Measurements from ENCODE around the gene EIF4E2. TPM values are rescaled to one million over a fixed set of nuclear protein-coding genes. Genes with fewer than 3 reads are reported as not detected.

The EIF4E2 gene
- total and polyA plus RNA-seq, 2 of the 4 experiments (the other 2 are of a cell fraction) = 52.1 to 105 TPM

- Histone ChIP-seq H4K8ac (ENCODE audit: low read depth in 2 of 2, low read length in 2 of 2) (no peak overlapping the region), H3K4ac (ENCODE audit: low read depth, low read length) (no peak overlapping the region), H4K91ac (ENCODE audit: insufficient read depth, low read depth, low read length) (no peak overlapping the region), H4K5ac (ENCODE audit: low read depth, low read length) (no peak overlapping the region), H3K9ac (ENCODE audit: low read depth, low read length) (no peak overlapping the region), H2BK20ac (ENCODE audit: low read depth, low read length) (no peak overlapping the region), H2AK5ac (ENCODE audit: low read depth, low read length) (no peak overlapping the region), H3K23ac (ENCODE audit: low read depth, low read length) (no peak overlapping the region), H3K79me1 (ENCODE audit: low read depth in 1 of 2, low read length in 2 of 2) (no peaks in the 10 kb centered on the region), H2BK15ac (ENCODE audit: low read depth, low read length) (no peak overlapping the region), H3K27ac (ENCODE audit: insufficient read depth, low read length) (no peak overlapping the region), H3K4me1 (ENCODE audit: control insufficient read depth, insufficient read depth, low read length) (no peaks in the 10 kb centered on the region), H2AK9ac (replicated peaks; ENCODE audit: low read depth, low read length, poor library complexity) (no peak overlapping the region), H2BK120ac (ENCODE audit: low read depth, low read length) (no peak overlapping the region), H3K4me3 (ENCODE audit: insufficient read depth, low read depth, low read length) (no peak overlapping the region), H3K27me3 (ENCODE audit: control insufficient read depth, insufficient read depth, low read length) (peaks cover 56% of the 10 kb centered on the region), H3K14ac (replicated peaks; ENCODE audit: low read depth, low read length) (no peak overlapping the region), H3K56ac (ENCODE audit: extremely low read depth, insufficient read depth, low read length) (no peak overlapping the region), H3K9me1 (ENCODE audit: insufficient read depth, low read length) (no peaks in the 10 kb centered on the region), H3K9me3 (ENCODE audit: control insufficient read depth, insufficient read depth, low read length) (no peaks in the 10 kb centered on the region), H2AFZ (replicated peaks; ENCODE audit: low read length, poor library complexity) (no peak overlapping the region), H3K36me3 (ENCODE audit: control insufficient read depth, insufficient read depth, low read length) (no peaks in the 10 kb centered on the region), H3K18ac (ENCODE audit: low read depth, low read length) (no peak overlapping the region), H3K4me2 (ENCODE audit: low read depth, low read length) (no peak overlapping the region), H2BK5ac (ENCODE audit: low read depth, low read length, poor library complexity, severe bottlenecking) (no peak overlapping the region), H4K20me1 (ENCODE audit: insufficient read depth, low read length) (no peaks in the 10 kb centered on the region)
- in situ Hi-C loops (cut with MboI; ENCODE audit: low sequenced_read_pairs) (no loop called here), dilution Hi-C loops (cut with HindIII; ENCODE audit: low sequenced_read_pairs, unreplicated experiment) (no loop called here), intact Hi-C loops (cut with micrococcal nuclease) (loop anchor here (10.0 kb wide), 1 partner anchor 602 kb away; no protein-coding TSS in a partner anchor)
- DNase-seq (no peak), ATAC-seq (ENCODE audit: low read depth) (no peak)
- no CpG with 5 or more reads among the region's 4 CpGs for WGBS, 2 experiments (ENCODE audit: extremely low coverage in 2 of 2, insufficient read length in 1 of 2)
- ChIA-PET CTCF (no interaction called here), POLR2A (ENCODE audit: unreplicated experiment) (no interaction called here)
- no TSS peak for BruUV-seq (replicated peaks)
- TF ChIP-seq RCOR1 (IDR thresholded peaks at IDR 0.05; ENCODE audit: insufficient replicate concordance, low read length) (no peak), RFX5 (IDR thresholded peaks at IDR 0.05; ENCODE audit: low read depth, low read length) (no peak), ELK1 (IDR thresholded peaks at IDR 0.05; ENCODE audit: borderline replicate concordance, low read depth, low read length) (no peak), MAZ (IDR thresholded peaks at IDR 0.05; ENCODE audit: borderline replicate concordance, low read depth, low read length) (no peak), SMC3 (IDR thresholded peaks at IDR 0.05; ENCODE audit: low read depth, low read length) (no peak), CEBPB (IDR thresholded peaks at IDR 0.05; ENCODE audit: low read depth, low read length) (no peak), FOS (IDR thresholded peaks at IDR 0.05; ENCODE audit: low read depth, low read length) (no peak), USF2 (IDR thresholded peaks at IDR 0.05; ENCODE audit: low read depth, low read length) (no peak)
Measured at GRCh38 chr2:232506709-232507108, 43.8 kb upstream of the EIF4E2 start.

Data from IMR-90 (cell line).